ENCODE measurements around the gene UBXN2A. TPM values are rescaled to one million over a fixed set of nuclear protein-coding genes. Genes with fewer than 3 reads are reported as not detected.
A peak's percentile ranks its signal among the peaks of the same experiment; 100 is the strongest.
"Not testable (repeated sequence)": the region's sequence is repeated elsewhere in the genome, so short reads cannot be mapped to it uniquely, and the experiment has no call there.

The UBXN2A gene
- total RNA-seq, 6 experiments from 2014 or later = 11.2 to 15.8 (median 13.6) TPM

- no peak for DNase-seq
- H3K9me3 Mint-ChIP-seq = no peaks in the 10 kb centered on the region
- no peak within 1 kb of the TSS for H3K27ac Mint-ChIP-seq
- peaks cover 4% of the 10 kb centered on the region; the same call in 1 of the 2 replicates for H3K27me3 Mint-ChIP-seq (ENCODE audit: insufficient read depth)
- H3K4me1 Mint-ChIP-seq (ENCODE audit: low read depth) = peaks cover 12% of the 10 kb centered on the region
- peak within 1 kb of the TSS; percentile 34 for H3K4me3 Mint-ChIP-seq
- TF ChIP-seq, protein P1, sequence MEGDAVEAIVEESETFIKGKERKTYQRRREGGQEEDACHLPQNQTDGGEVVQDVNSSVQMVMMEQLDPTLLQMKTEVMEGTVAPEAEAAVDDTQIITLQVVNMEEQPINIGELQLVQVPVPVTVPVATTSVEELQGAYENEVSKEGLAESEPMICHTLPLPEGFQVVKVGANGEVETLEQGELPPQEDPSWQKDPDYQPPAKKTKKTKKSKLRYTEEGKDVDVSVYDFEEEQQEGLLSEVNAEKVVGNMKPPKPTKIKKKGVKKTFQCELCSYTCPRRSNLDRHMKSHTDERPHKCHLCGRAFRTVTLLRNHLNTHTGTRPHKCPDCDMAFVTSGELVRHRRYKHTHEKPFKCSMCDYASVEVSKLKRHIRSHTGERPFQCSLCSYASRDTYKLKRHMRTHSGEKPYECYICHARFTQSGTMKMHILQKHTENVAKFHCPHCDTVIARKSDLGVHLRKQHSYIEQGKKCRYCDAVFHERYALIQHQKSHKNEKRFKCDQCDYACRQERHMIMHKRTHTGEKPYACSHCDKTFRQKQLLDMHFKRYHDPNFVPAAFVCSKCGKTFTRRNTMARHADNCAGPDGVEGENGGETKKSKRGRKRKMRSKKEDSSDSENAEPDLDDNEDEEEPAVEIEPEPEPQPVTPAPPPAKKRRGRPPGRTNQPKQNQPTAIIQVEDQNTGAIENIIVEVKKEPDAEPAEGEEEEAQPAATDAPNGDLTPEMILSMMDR (IDR thresholded peaks at IDR 0.05) = no peak
- H3K36me3 Mint-ChIP-seq (ENCODE audit: low read depth) = no peaks in the 10 kb centered on the region; the same call in 1 of the 2 replicates
Observed at GRCh38 chr2:24009680-24010476, 69.6 kb downstream of the UBXN2A start, which contains the start of gene MFSD2B. Gene MFSD2B (plus strand): TSS chr2:24010085. CDS start chr2:24010097, 12 bp downstream.

DNA sequence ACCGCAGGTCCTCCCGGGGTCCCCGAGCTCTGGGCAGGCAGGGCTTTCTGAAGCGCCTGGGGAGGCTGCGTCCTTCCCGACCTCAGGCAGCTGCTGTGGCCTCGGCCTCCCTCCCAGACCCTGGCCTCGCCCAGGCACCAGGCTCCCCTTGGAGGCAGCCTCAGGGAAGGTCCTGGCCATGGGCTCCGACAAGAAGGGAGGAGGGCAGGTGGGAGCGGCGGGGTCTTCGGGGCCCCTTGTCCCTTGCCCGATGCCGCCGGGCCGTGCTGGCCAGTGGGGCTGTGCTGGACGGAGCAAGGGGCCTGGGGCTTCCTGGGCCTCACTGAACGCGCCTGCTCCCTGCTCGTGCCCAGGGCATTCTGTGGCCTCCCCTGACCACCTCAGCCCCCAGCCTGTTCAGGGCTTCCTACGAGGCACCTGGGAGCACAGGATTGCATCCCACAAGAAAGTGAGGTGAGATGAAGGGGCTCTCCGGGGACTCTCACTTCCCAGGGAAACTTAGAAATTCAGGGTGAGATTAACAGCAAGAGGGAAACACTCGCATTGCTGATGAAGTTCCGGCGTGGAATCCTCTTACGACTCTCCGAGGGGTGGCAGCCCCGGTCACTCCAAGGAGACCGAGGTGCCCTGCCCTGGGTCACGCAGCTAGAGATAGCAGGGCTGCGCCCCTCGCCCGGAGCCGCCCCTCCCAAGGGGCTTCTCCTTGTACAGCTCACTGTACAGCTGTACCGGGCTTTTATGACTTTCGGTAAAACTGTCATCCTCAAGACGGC is 70.4 kb downstream of the UBXN2A start:
- Mint-ChIP-seq H3K9me3 (no peaks in the 10 kb centered on the region), H3K4me1 (ENCODE audit: low read depth) (peaks cover 15% of the 10 kb centered on the region), H3K4me3 (no peak overlapping the region), H3K27ac (no peak overlapping the region), H3K27me3 (ENCODE audit: insufficient read depth) (peaks cover 4% of the 10 kb centered on the region; the same call in 1 of the 2 replicates), H3K36me3 (ENCODE audit: low read depth) (no peaks in the 10 kb centered on the region; the same call in 1 of the 2 replicates)
- TF ChIP-seq, protein P1 (IDR thresholded peaks at IDR 0.05) = no peak
- no peak for DNase-seq

- Mint-ChIP-seq H3K36me3 (ENCODE audit: low read depth) (no peaks in the 10 kb centered on the region; the same call in 1 of the 2 replicates), H3K27ac (no peak overlapping the region), H3K9me3 (no peaks in the 10 kb centered on the region), H3K4me1 (ENCODE audit: low read depth) (peaks cover 23% of the 10 kb centered on the region), H3K4me3 (no peak overlapping the region), H3K27me3 (ENCODE audit: insufficient read depth) (peaks cover 4% of the 10 kb centered on the region; the same call in 1 of the 2 replicates)
- DNase-seq = no peak
- TF ChIP-seq, protein P1 (IDR thresholded peaks at IDR 0.05) = no peak
Observed at GRCh38 chr2:24011250-24012104, 71.2 kb downstream of the UBXN2A start.

- Mint-ChIP-seq H3K27me3 (ENCODE audit: insufficient read depth) (peaks cover 4% of the 10 kb centered on the region; the same call in 1 of the 2 replicates), H3K4me1 (ENCODE audit: low read depth) (peaks cover 24% of the 10 kb centered on the region), H3K4me3 (no peak overlapping the region), H3K36me3 (ENCODE audit: low read depth) (no peaks in the 10 kb centered on the region; the same call in 1 of the 2 replicates), H3K27ac (no peak overlapping the region), H3K9me3 (no peaks in the 10 kb centered on the region)
- TF ChIP-seq, protein P1 (IDR thresholded peaks at IDR 0.05) = no peak
- no peak for DNase-seq
Observed at GRCh38 chr2:24012521-24013188, 72.4 kb downstream of the UBXN2A start.

- not testable (repeated sequence) for H3K9me3 Mint-ChIP-seq; H3K27me3 Mint-ChIP-seq (ENCODE audit: insufficient read depth); DNase-seq; H3K4me3 Mint-ChIP-seq; H3K36me3 Mint-ChIP-seq (ENCODE audit: low read depth)
- peak overlapping the region; percentile 91 for H3K27ac Mint-ChIP-seq
- peaks cover 24% of the 10 kb centered on the region for H3K4me1 Mint-ChIP-seq (ENCODE audit: low read depth)
Observed at GRCh38 chr2:24014902-24015301, 74.6 kb downstream of the UBXN2A start.
